Nephron (organoid): ENCODE data around the gene IMPDH1.

Source experiments
- H3K27ac Mint-ChIP-seq, 3 experiments: 2 replicates each; pipeline ENCODE4 v1.8.0; 2020; ENCODE audit warnings: mixed read lengths in 3 of 3, mild to moderate bottlenecking in 2 of 3, moderate library complexity in 1 of 3
- H3K27me3 Mint-ChIP-seq: 2 replicates; pipeline ENCODE4 v1.8.0; 2021; ENCODE audit warnings: low read depth, mild to moderate bottlenecking, moderate library complexity, mixed read lengths
- H3K36me3 Mint-ChIP-seq: 2 replicates; pipeline ENCODE4 v1.8.0; 2020; ENCODE audit warnings: low read depth, mixed read lengths
- H3K4me1 Mint-ChIP-seq: 2 replicates; pipeline ENCODE4 v1.8.0; 2020; ENCODE audit warnings: mixed read lengths
- H3K4me3 Mint-ChIP-seq, 3 experiments: 2 replicates each; pipeline ENCODE4 v1.8.0; 2020; ENCODE audit warnings: mild to moderate bottlenecking in 3 of 3, mixed read lengths in 3 of 3, moderate library complexity in 2 of 3
- H3K9me3 Mint-ChIP-seq: 2 replicates; pipeline ENCODE4 v1.8.0; 2020; ENCODE audit warnings: mixed read lengths
- TF ChIP-seq, protein P1 (sequence below), 3 experiments: fragments of 200-600 bp; sonication (generic); IDR thresholded peaks; one replicate each; pipeline ENCODE4 v1.5.0; 2021; ENCODE audit warnings: antibody characterized with exemption in 3 of 3; ENCODE audit not compliant: unreplicated experiment in 3 of 3

The IMPDH1 gene

GRCh38 chr7:128351296-128352152, 58.3 kb downstream of the IMPDH1 start:
- Mint-ChIP-seq H3K36me3 (no peaks in the 10 kb centered on the region), H3K27me3 (peaks cover 15% of the 10 kb centered on the region), H3K4me3 (no peak overlapping the region), H3K9me3 (no peaks in the 10 kb centered on the region), H3K4me1 (peaks cover 18% of the 10 kb centered on the region), H3K27ac (no peak overlapping the region)
- TF ChIP-seq, protein P1, sequence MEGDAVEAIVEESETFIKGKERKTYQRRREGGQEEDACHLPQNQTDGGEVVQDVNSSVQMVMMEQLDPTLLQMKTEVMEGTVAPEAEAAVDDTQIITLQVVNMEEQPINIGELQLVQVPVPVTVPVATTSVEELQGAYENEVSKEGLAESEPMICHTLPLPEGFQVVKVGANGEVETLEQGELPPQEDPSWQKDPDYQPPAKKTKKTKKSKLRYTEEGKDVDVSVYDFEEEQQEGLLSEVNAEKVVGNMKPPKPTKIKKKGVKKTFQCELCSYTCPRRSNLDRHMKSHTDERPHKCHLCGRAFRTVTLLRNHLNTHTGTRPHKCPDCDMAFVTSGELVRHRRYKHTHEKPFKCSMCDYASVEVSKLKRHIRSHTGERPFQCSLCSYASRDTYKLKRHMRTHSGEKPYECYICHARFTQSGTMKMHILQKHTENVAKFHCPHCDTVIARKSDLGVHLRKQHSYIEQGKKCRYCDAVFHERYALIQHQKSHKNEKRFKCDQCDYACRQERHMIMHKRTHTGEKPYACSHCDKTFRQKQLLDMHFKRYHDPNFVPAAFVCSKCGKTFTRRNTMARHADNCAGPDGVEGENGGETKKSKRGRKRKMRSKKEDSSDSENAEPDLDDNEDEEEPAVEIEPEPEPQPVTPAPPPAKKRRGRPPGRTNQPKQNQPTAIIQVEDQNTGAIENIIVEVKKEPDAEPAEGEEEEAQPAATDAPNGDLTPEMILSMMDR (IDR thresholded peaks at IDR 0.05; ENCODE audit: unreplicated experiment in 3 of 3), result no peak

DNA sequence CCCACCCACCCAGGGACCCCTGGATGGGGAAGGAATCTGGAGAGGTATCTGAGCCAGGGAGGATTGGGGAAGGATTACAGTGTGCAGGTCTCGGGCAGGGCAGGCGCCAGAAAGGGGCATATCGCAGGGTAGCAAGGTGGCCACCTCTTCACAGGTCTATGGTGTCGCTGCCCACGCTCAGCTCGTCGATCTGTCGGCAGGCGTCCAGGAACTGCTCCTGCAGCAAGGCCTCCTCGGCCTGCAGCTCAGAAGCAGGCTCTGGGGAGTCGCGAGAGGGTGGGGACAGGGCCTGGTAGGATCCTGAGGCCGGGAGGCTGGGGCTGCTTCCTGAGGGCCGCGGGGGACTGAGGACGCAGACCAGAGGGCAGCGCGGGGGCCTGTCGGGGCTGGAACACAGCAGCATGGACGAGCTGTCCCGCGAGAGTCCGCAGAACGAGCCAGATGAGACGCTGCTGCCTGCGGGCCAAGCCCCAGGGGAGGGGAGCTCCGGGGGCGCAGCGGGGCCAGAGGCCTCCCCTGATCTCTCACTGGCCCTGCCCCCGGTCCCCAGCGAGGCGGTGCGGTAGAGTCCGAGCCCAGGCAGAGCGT, 59.0 kb downstream of the IMPDH1 start:
- no peak overlapping the region for H3K4me3 Mint-ChIP-seq
- H3K9me3 Mint-ChIP-seq, result no peaks in the 10 kb centered on the region
- H3K36me3 Mint-ChIP-seq, result no peaks in the 10 kb centered on the region
- TF ChIP-seq, protein P1 (IDR thresholded peaks at IDR 0.05; ENCODE audit: unreplicated experiment in 3 of 3), result no peak
- peaks cover 18% of the 10 kb centered on the region for H3K4me1 Mint-ChIP-seq
- H3K27me3 Mint-ChIP-seq, result peaks cover 15% of the 10 kb centered on the region
- no peak overlapping the region for H3K27ac Mint-ChIP-seq

DNA sequence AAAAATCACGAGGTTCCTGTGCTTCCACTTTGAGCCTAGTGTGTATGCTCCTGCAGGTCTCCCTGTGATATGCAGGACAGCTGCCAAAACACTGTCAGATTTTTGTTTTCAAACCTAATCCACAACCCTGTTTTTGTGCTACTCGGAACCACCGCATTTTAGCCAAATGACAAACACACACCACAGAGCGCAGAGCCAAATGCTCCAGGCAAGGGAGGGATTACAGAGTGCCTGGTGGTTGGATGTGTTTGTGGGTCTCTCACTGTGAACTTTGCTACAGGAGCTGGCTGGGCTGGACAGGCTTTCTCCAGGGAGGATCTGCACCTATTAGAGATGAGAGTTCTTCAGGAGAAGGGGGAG, 60.3 kb downstream of the IMPDH1 start:
- TF ChIP-seq, protein P1 (IDR thresholded peaks at IDR 0.05; ENCODE audit: unreplicated experiment in 3 of 3), result no peak
- Mint-ChIP-seq H3K27ac (peak overlapping the region in 1 of 3 experiments; percentile 10), H3K4me3 (no peak overlapping the region), H3K4me1 (peaks cover 18% of the 10 kb centered on the region), H3K9me3 (no peaks in the 10 kb centered on the region), H3K36me3 (no peaks in the 10 kb centered on the region), H3K27me3 (peaks cover 15% of the 10 kb centered on the region)

- Mint-ChIP-seq H3K36me3 (no peaks in the 10 kb centered on the region), H3K9me3 (no peaks in the 10 kb centered on the region), H3K4me1 (peaks cover 23% of the 10 kb centered on the region), H3K4me3 (peak overlapping the region; percentile 41 to 59 (median 49)), H3K27me3 (peaks cover 3% of the 10 kb centered on the region), H3K27ac (peak overlapping the region in 1 of 3 experiments; percentile 28)
- TF ChIP-seq, protein P1 (IDR thresholded peaks at IDR 0.05; ENCODE audit: unreplicated experiment in 3 of 3), result peak; percentile 68 to 74 (median 71)
These were observed 62.1 kb downstream of the IMPDH1 start for GRCh38 chr7:128347647-128348097.

DNA sequence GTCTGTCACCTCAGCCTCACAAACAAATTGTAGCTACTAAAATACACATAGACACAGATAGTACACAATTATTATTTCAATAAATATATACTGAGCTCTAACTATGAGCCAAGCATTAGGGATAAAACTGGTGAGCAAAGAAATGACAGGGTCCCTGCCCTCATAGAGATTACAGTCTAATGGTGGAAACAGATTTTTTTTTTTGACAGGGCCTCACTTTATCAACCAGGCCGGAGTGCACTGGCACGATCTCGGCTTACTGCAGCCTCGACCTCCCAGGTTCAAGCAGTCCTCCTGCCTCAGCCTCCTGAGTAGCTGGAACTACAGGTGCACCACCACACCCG, 65.4 kb downstream of the IMPDH1 start:
- Mint-ChIP-seq H3K4me3 (peak overlapping the region; percentile 96 to 98 (median 97)), H3K27me3 (no peaks in the 10 kb centered on the region), H3K27ac (peak overlapping the region; percentile 91 to 96 (median 94)), H3K36me3 (no peaks in the 10 kb centered on the region), H3K4me1 (peaks cover 39% of the 10 kb centered on the region), H3K9me3 (no peaks in the 10 kb centered on the region)
- TF ChIP-seq, protein P1 (IDR thresholded peaks at IDR 0.05; ENCODE audit: unreplicated experiment in 3 of 3), result no peak
